HEK293 (cell line): ENCODE results near the gene PRR19.
A peak's percentile ranks its signal among the peaks of the same experiment; 100 is the strongest.

ENCODE experiments used
- GLI2 ChIP-seq: fragments of 450-650 bp; formaldehyde crosslinking; IDR thresholded peaks from 2 replicates; pipeline ENCODE4; 2017; ENCODE audit warnings: missing biosample characterization, missing genetic modification characterization, low read depth, borderline replicate concordance
- GLI4 ChIP-seq: fragments of 450-650 bp; formaldehyde crosslinking; IDR thresholded peaks from 2 replicates; pipeline ENCODE4 v1.5.1; 2016; ENCODE audit warnings: missing biosample characterization, missing genetic modification characterization
- KLF1 ChIP-seq: fragments of 450-650 bp; formaldehyde crosslinking; IDR thresholded peaks from 2 replicates; pipeline ENCODE4 v1.5.1; 2016; ENCODE audit warnings: missing biosample characterization, missing genetic modification characterization
- OVOL3 ChIP-seq: fragments of 450-650 bp; formaldehyde crosslinking; IDR thresholded peaks from 2 replicates; pipeline ENCODE4 v1.5.1; 2016; ENCODE audit warnings: missing biosample characterization, missing genetic modification characterization
- RBAK ChIP-seq: fragments of 450-650 bp; formaldehyde crosslinking; IDR thresholded peaks from 2 replicates; pipeline ENCODE4 v1.5.1; 2016; ENCODE audit warnings: missing biosample characterization, missing genetic modification characterization
- REPIN1 ChIP-seq: fragments of 450-650 bp; formaldehyde crosslinking; IDR thresholded peaks from 2 replicates; pipeline ENCODE4 v1.5.1; 2017; ENCODE audit warnings: missing biosample characterization, missing genetic modification characterization, low read depth
- SP3 ChIP-seq: fragments of 450-650 bp; formaldehyde crosslinking; IDR thresholded peaks from 2 replicates; pipeline ENCODE4 v1.5.1; 2016; ENCODE audit warnings: missing biosample characterization, missing genetic modification characterization
- ZFP3 ChIP-seq: fragments of 450-650 bp; formaldehyde crosslinking; IDR thresholded peaks from 2 replicates; pipeline ENCODE4 v1.5.1; 2016; ENCODE audit warnings: low read depth, missing biosample characterization, missing genetic modification characterization
- ZNF140 ChIP-seq: fragments of 450-650 bp; formaldehyde crosslinking; IDR thresholded peaks from 2 replicates; pipeline ENCODE4 v1.5.1; 2016; ENCODE audit warnings: missing biosample characterization, missing genetic modification characterization
- ZNF175 ChIP-seq: fragments of 450-650 bp; formaldehyde crosslinking; IDR thresholded peaks from 2 replicates; pipeline ENCODE4 v1.5.1; 2016; ENCODE audit warnings: missing biosample characterization, missing genetic modification characterization
- ZNF211 ChIP-seq: fragments of 450-650 bp; formaldehyde crosslinking; IDR thresholded peaks from 2 replicates; pipeline ENCODE4 v1.5.1; 2016; ENCODE audit warnings: low read depth, missing biosample characterization, missing genetic modification characterization
- ZNF292 ChIP-seq: fragments of 450-650 bp; formaldehyde crosslinking; IDR thresholded peaks from 2 replicates; pipeline ENCODE4 v1.5.1; 2016; ENCODE audit warnings: low read depth, missing biosample characterization, missing genetic modification characterization, borderline replicate concordance
- ZNF324 ChIP-seq: fragments of 450-650 bp; formaldehyde crosslinking; IDR thresholded peaks from 2 replicates; pipeline ENCODE4 v1.5.1; 2016; ENCODE audit warnings: missing biosample characterization, missing genetic modification characterization
- ZNF354C ChIP-seq: fragments of 450-650 bp; formaldehyde crosslinking; IDR thresholded peaks from 2 replicates; pipeline ENCODE4 v1.5.1; 2016; ENCODE audit warnings: missing biosample characterization, missing genetic modification characterization, low read depth, borderline replicate concordance
- ZNF366 ChIP-seq: fragments of 450-650 bp; formaldehyde crosslinking; conservative IDR thresholded peaks from 2 replicates; pipeline ENCODE4 v1.5.1; 2016; ENCODE audit warnings: missing biosample characterization, missing genetic modification characterization
- ZNF416 ChIP-seq: fragments of 450-650 bp; formaldehyde crosslinking; IDR thresholded peaks from 2 replicates; pipeline ENCODE4 v1.5.1; 2016; ENCODE audit warnings: missing biosample characterization, missing genetic modification characterization
- ZNF423 ChIP-seq: fragments of 450-650 bp; formaldehyde crosslinking; IDR thresholded peaks from 2 replicates; pipeline ENCODE4 v1.5.1; 2016; ENCODE audit warnings: missing biosample characterization, missing genetic modification characterization
- ZNF48 ChIP-seq: fragments of 450-650 bp; formaldehyde crosslinking; IDR thresholded peaks from 2 replicates; pipeline ENCODE4 v1.5.1; 2016; ENCODE audit warnings: missing biosample characterization, missing genetic modification characterization
- ZNF501 ChIP-seq: fragments of 450-650 bp; formaldehyde crosslinking; IDR thresholded peaks from 2 replicates; pipeline ENCODE4 v1.5.1; 2016; ENCODE audit warnings: missing biosample characterization, missing genetic modification characterization
- ZNF529 ChIP-seq: fragments of 450-650 bp; formaldehyde crosslinking; IDR thresholded peaks from 2 replicates; pipeline ENCODE4 v1.5.1; 2017; ENCODE audit warnings: missing genetic modification characterization, missing biosample characterization; ENCODE audit not compliant: insufficient replicate concordance
- ZNF561 ChIP-seq: fragments of 450-650 bp; IDR thresholded peaks from 2 replicates; pipeline ENCODE4 v1.5.1; 2018; ENCODE audit warnings: missing biosample characterization, missing genetic modification characterization, borderline replicate concordance
- ZNF596 ChIP-seq: fragments of 450-650 bp; IDR thresholded peaks from 2 replicates; pipeline ENCODE4 v1.5.0; 2018; ENCODE audit warnings: missing biosample characterization, mild to moderate bottlenecking, missing genetic modification characterization, moderate library complexity
- ZNF610 ChIP-seq: fragments of 450-650 bp; formaldehyde crosslinking; IDR thresholded peaks from 2 replicates; pipeline ENCODE4 v1.5.1; 2016; ENCODE audit warnings: missing biosample characterization, missing genetic modification characterization, borderline replicate concordance
- ZNF670 ChIP-seq: fragments of 450-650 bp; formaldehyde crosslinking; IDR thresholded peaks from 2 replicates; pipeline ENCODE4 v1.5.1; 2016; ENCODE audit warnings: missing biosample characterization, missing genetic modification characterization, low read depth
- ZNF677 ChIP-seq: fragments of 450-650 bp; IDR thresholded peaks from 2 replicates; pipeline ENCODE4 v1.5.0; 2018; ENCODE audit warnings: missing biosample characterization, mild to moderate bottlenecking, missing genetic modification characterization, moderate library complexity
- ZNF701 ChIP-seq: fragments of 450-650 bp; formaldehyde crosslinking; IDR thresholded peaks from 2 replicates; pipeline ENCODE4 v1.5.1; 2016; ENCODE audit warnings: missing biosample characterization, missing genetic modification characterization
- ZXDB ChIP-seq: fragments of 450-650 bp; formaldehyde crosslinking; IDR thresholded peaks from 2 replicates; pipeline ENCODE4 v1.5.1; 2016; ENCODE audit warnings: missing biosample characterization, missing genetic modification characterization
- TF ChIP-seq, protein P1 (sequence below): fragments of 450-650 bp; formaldehyde crosslinking; IDR thresholded peaks from 2 replicates; pipeline ENCODE4 v1.5.1; 2016; ENCODE audit warnings: missing biosample characterization, missing genetic modification characterization, low read depth
- TF ChIP-seq, protein P2 (sequence below): fragments of 450-650 bp; formaldehyde crosslinking; optimal IDR thresholded peaks from 2 replicates; pipeline ENCODE3; 2016; ENCODE audit warnings: missing biosample characterization, mild to moderate bottlenecking, missing genetic modification characterization
- TF ChIP-seq, protein P3 (sequence below): fragments of 450-650 bp; formaldehyde crosslinking; IDR thresholded peaks from 2 replicates; pipeline ENCODE4 v1.5.1; 2017; ENCODE audit warnings: missing biosample characterization, missing genetic modification characterization
- TF ChIP-seq, protein P4 (sequence below): fragments of 450-650 bp; formaldehyde crosslinking; IDR thresholded peaks from 2 replicates; pipeline ENCODE4 v1.5.1; 2017; ENCODE audit warnings: missing biosample characterization, missing genetic modification characterization
- TF ChIP-seq, protein P5 (sequence below): fragments of 450-650 bp; formaldehyde crosslinking; IDR thresholded peaks from 2 replicates; pipeline ENCODE4 v1.5.1; 2016; ENCODE audit warnings: missing biosample characterization, missing genetic modification characterization, borderline replicate concordance
- TF ChIP-seq, protein P6 (sequence below): fragments of 450-650 bp; formaldehyde crosslinking; IDR thresholded peaks from 2 replicates; pipeline ENCODE4 v1.5.1; 2016; ENCODE audit warnings: missing biosample characterization, missing genetic modification characterization

The PRR19 gene

DNA sequence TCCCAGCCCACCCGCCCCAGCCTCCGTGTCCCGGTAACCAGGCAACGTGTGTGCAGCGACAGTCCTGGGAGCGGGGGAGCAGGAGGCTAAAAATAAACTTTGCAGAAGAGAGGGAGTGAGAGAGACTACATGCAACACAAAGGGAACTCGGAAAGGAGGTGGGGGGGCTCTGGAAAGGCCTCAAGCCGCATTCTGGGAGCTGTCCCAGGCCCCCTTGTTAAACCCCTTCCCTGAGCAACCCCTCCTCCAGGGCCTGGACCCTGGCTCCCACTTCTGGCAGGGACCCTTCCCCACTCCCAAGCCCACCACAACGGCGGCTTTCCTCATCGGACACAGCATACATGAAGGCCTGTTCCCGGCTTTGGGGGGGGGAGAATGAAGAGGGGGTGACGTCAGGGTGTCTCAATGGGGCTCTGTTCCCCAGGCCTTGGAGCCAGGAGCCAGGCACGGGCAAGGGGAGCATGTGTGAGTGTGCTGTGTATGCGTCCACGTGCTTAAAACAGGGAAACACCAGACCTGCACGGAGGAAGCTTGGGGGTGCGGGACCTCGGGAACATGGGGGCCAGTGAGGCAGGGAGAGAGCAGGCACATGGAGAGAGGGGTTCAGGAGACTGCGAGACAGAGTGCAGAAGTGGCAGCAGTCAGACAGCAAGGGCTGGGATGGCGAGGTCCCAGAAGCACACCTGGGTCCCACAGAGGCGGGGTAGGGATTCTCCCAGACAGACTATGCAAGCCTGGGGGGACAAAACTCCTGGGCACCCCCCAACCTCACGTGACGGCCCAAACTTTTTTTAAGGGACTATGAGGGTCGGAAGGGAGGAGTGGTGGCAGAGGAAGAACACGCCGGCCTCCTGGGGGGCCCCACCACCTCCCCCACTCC is 49.3 kb upstream of the PRR19 start (continued):
- TF ChIP-seq, protein P1, sequence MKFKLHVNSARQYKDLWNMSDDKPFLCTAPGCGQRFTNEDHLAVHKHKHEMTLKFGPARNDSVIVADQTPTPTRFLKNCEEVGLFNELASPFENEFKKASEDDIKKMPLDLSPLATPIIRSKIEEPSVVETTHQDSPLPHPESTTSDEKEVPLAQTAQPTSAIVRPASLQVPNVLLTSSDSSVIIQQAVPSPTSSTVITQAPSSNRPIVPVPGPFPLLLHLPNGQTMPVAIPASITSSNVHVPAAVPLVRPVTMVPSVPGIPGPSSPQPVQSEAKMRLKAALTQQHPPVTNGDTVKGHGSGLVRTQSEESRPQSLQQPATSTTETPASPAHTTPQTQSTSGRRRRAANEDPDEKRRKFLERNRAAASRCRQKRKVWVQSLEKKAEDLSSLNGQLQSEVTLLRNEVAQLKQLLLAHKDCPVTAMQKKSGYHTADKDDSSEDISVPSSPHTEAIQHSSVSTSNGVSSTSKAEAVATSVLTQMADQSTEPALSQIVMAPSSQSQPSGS (tag by site-specific recombination): peak; percentile 95
- peak; percentile 34; the same call in 1 of the 2 replicates for TF ChIP-seq ZNF324
- no peak for TF ChIP-seq OVOL3 (tag by site-specific recombination)
- TF ChIP-seq, protein P2, sequence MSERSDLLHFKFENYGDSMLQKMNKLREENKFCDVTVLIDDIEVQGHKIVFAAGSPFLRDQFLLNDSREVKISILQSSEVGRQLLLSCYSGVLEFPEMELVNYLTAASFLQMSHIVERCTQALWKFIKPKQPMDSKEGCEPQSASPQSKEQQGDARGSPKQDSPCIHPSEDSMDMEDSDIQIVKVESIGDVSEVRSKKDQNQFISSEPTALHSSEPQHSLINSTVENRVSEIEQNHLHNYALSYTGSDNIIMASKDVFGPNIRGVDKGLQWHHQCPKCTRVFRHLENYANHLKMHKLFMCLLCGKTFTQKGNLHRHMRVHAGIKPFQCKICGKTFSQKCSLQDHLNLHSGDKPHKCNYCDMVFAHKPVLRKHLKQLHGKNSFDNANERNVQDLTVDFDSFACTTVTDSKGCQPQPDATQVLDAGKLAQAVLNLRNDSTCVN (tag by site-specific recombination): peak; percentile 18
- TF ChIP-seq ZNF354C (tag by site-specific recombination): no peak
- TF ChIP-seq KLF1: no peak
- no peak for TF ChIP-seq REPIN1
- TF ChIP-seq ZNF561 (tag by site-specific recombination): no peak
- TF ChIP-seq ZNF423 (tag by site-specific recombination): no peak
- TF ChIP-seq ZXDB (tag by site-specific recombination): no peak
- TF ChIP-seq ZNF701 (tag by site-specific recombination): no peak
- TF ChIP-seq, protein P3, sequence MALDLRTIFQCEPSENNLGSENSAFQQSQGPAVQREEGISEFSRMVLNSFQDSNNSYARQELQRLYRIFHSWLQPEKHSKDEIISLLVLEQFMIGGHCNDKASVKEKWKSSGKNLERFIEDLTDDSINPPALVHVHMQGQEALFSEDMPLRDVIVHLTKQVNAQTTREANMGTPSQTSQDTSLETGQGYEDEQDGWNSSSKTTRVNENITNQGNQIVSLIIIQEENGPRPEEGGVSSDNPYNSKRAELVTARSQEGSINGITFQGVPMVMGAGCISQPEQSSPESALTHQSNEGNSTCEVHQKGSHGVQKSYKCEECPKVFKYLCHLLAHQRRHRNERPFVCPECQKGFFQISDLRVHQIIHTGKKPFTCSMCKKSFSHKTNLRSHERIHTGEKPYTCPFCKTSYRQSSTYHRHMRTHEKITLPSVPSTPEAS (tag by site-specific recombination): no peak
- TF ChIP-seq, protein P4, sequence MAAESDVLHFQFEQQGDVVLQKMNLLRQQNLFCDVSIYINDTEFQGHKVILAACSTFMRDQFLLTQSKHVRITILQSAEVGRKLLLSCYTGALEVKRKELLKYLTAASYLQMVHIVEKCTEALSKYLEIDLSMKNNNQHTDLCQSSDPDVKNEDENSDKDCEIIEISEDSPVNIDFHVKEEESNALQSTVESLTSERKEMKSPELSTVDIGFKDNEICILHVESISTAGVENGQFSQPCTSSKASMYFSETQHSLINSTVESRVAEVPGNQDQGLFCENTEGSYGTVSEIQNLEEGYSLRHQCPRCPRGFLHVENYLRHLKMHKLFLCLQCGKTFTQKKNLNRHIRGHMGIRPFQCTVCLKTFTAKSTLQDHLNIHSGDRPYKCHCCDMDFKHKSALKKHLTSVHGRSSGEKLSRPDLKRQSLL (tag by site-specific recombination): no peak
- TF ChIP-seq ZNF501 (tag by site-specific recombination): peak; percentile 37; the same call in 1 of the 2 replicates
- TF ChIP-seq, protein P5, sequence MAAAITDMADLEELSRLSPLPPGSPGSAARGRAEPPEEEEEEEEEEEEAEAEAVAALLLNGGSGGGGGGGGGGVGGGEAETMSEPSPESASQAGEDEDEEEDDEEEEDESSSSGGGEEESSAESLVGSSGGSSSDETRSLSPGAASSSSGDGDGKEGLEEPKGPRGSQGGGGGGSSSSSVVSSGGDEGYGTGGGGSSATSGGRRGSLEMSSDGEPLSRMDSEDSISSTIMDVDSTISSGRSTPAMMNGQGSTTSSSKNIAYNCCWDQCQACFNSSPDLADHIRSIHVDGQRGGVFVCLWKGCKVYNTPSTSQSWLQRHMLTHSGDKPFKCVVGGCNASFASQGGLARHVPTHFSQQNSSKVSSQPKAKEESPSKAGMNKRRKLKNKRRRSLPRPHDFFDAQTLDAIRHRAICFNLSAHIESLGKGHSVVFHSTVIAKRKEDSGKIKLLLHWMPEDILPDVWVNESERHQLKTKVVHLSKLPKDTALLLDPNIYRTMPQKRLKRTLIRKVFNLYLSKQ (tag by site-specific recombination): no peak
- no peak for TF ChIP-seq ZNF140 (tag by site-specific recombination)
- TF ChIP-seq, protein P6, sequence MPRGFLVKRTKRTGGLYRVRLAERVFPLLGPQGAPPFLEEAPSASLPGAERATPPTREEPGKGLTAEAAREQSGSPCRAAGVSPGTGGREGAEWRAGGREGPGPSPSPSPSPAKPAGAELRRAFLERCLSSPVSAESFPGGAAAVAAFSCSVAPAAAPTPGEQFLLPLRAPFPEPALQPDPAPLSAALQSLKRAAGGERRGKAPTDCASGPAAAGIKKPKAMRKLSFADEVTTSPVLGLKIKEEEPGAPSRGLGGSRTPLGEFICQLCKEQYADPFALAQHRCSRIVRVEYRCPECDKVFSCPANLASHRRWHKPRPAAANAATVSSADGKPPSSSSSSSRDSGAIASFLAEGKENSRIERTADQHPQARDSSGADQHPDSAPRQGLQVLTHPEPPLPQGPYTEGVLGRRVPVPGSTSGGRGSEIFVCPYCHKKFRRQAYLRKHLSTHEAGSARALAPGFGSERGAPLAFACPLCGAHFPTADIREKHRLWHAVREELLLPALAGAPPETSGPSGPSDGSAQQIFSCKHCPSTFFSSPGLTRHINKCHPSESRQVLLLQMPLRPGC: no peak
- TF ChIP-seq ZNF416 (tag by site-specific recombination): no peak
- no peak for TF ChIP-seq ZNF529
- TF ChIP-seq ZNF677 (tag by site-specific recombination): no peak
- TF ChIP-seq GLI4 (tag by site-specific recombination): no peak
- no peak for TF ChIP-seq ZNF175
- TF ChIP-seq ZNF366 (tag by site-specific recombination): no peak
- no peak for TF ChIP-seq ZFP3 (tag by site-specific recombination)
- TF ChIP-seq SP3: no peak
- TF ChIP-seq ZNF211 (tag by site-specific recombination): no peak
- no peak for TF ChIP-seq ZNF292 (tag by site-specific recombination)
- no peak for TF ChIP-seq ZNF610 (tag by site-specific recombination)
- no peak for TF ChIP-seq ZNF670 (tag by site-specific recombination)
- TF ChIP-seq ZNF596: no peak
- no peak for TF ChIP-seq GLI2
- no peak for TF ChIP-seq RBAK (tag by site-specific recombination)
- TF ChIP-seq ZNF48 (tag by site-specific recombination): no peak
